ENCODE results near the gene ADAMTS7. TPM values are rescaled to one million over a fixed set of nuclear protein-coding genes. Genes with fewer than 3 reads are reported as not detected.

The ADAMTS7 gene
- total RNA-seq, 4 donors from 2014 or later: 10.7 to 26.4 (median 18.5) TPM

- no peak for DNase-seq (ENCODE audit: low spot score in 2 of 2)
- no peaks in the 10 kb centered on the region for H3K9me3 ChIP-seq
- peaks cover 0 to 8% (median 2%) of the 10 kb centered on the region in 4 donors for H3K4me1 ChIP-seq
- WGBS, 2 donors: 32 to 62% methylated on average over 21 to 40 of the region's 52 CpGs
- no peaks in the 10 kb centered on the region for H3K27me3 ChIP-seq
- H3K4me3 ChIP-seq: peak overlapping the region in 2 of 4 donors; percentile 19 to 21
- no peak overlapping the region for H3K27ac ChIP-seq
- no peaks in the 10 kb centered on the region for H3K36me3 ChIP-seq
- no peak for TF ChIP-seq CTCF (IDR thresholded peaks at IDR 0.05)
- TF ChIP-seq POLR2A (IDR thresholded peaks at IDR 0.05): no peak
- TF ChIP-seq EP300 (IDR thresholded peaks at IDR 0.05): no peak
Observed at GRCh38 chr15:78830514-78831228, 19.4 kb upstream of the ADAMTS7 start.

GRCh38 chr15:78828920-78829319 is 17.7 kb upstream of the ADAMTS7 start:
- TF ChIP-seq CTCF (IDR thresholded peaks at IDR 0.05): no peak
- WGBS, 2 donors: 68 to 75% methylated on average over 2 of the region's 2 CpGs
- DNase-seq (ENCODE audit: low spot score in 2 of 2): no peak
- H3K4me3 ChIP-seq: no peak overlapping the region
- no peaks in the 10 kb centered on the region for H3K36me3 ChIP-seq
- no peak overlapping the region for H3K27ac ChIP-seq
- H3K27me3 ChIP-seq: no peaks in the 10 kb centered on the region
- H3K4me1 ChIP-seq: peaks cover 0 to 10% (median 5%) of the 10 kb centered on the region in 4 donors
- H3K9me3 ChIP-seq: no peaks in the 10 kb centered on the region

GRCh38 chr15:78822514-78822913 is 11.2 kb upstream of the ADAMTS7 start:
- no peak for DNase-seq (ENCODE audit: low spot score in 2 of 2)
- H3K9me3 ChIP-seq: no peaks in the 10 kb centered on the region
- WGBS, 2 donors: 60 to 62% methylated on average over 3 of the region's 3 CpGs
- TF ChIP-seq CTCF (IDR thresholded peaks at IDR 0.05) (no peak), POLR2A (IDR thresholded peaks at IDR 0.05) (no peak), EP300 (IDR thresholded peaks at IDR 0.05) (no peak)
- no peaks in the 10 kb centered on the region for H3K36me3 ChIP-seq
- no peak overlapping the region for H3K4me3 ChIP-seq
- H3K4me1 ChIP-seq: peaks cover 0 to 10% (median 5%) of the 10 kb centered on the region in 4 donors
- no peaks in the 10 kb centered on the region for H3K27me3 ChIP-seq
- no peak overlapping the region for H3K27ac ChIP-seq

GRCh38 chr15:78811825-78812183 is 540 bp upstream of the ADAMTS7 start:
- peak overlapping the region; percentile 67 to 74 (median 71) for H3K4me3 ChIP-seq
- H3K27me3 ChIP-seq: no peaks in the 10 kb centered on the region
- WGBS, 2 donors: 9% methylated on average over 15 to 24 of the region's 24 CpGs
- DNase-seq (ENCODE audit: low spot score in 2 of 2): no peak
- no peaks in the 10 kb centered on the region for H3K36me3 ChIP-seq
- H3K4me1 ChIP-seq: peaks cover 0 to 23% (median 8%) of the 10 kb centered on the region in 4 donors
- H3K9me3 ChIP-seq: peaks cover 0 to 8% (median 0%) of the 10 kb centered on the region in 4 donors
- peak overlapping the region; percentile 81 to 91 (median 84) for H3K27ac ChIP-seq
- TF ChIP-seq EP300 (IDR thresholded peaks at IDR 0.05): no peak
- TF ChIP-seq CTCF (IDR thresholded peaks at IDR 0.05): peak in 1 of 5 experiments; percentile 28
- TF ChIP-seq POLR2A (IDR thresholded peaks at IDR 0.05): no peak

GRCh38 chr15:78810362-78811123 is 721 bp downstream of the ADAMTS7 start:
- 1% methylated on average over 46 to 54 of the region's 76 CpGs for WGBS, 2 donors
- no peaks in the 10 kb centered on the region for H3K27me3 ChIP-seq
- peak in 1 of 2 donors; percentile 42 for DNase-seq (ENCODE audit: low spot score in 2 of 2)

More at GRCh38 chr15:78810362-78811123, 721 bp downstream of the ADAMTS7 start:
- Histone ChIP-seq H3K36me3 (no peaks in the 10 kb centered on the region), H3K4me1 (peaks cover 0 to 23% (median 8%) of the 10 kb centered on the region in 4 donors), H3K9me3 (peaks cover 0 to 8% (median 0%) of the 10 kb centered on the region in 4 donors), H3K4me3 (peak overlapping the region; percentile 67 to 74 (median 71)), H3K27ac (peak overlapping the region; percentile 81 to 85 (median 84))
- no peak for TF ChIP-seq CTCF (IDR thresholded peaks at IDR 0.05)
- no peak for TF ChIP-seq POLR2A (IDR thresholded peaks at IDR 0.05)
- no peak for TF ChIP-seq EP300 (IDR thresholded peaks at IDR 0.05)
